ENCODE results near the gene FAM131B.

The FAM131B gene

GRCh38 chr7:143382126-143382790 lies 19.7 kb upstream of the FAM131B start:
- no peak for DNase-seq

- DNase-seq = no peak
Observed at GRCh38 chr7:143381427-143382125, 19.1 kb upstream of the FAM131B start.

GRCh38 chr7:143380646-143381426 lies 18.3 kb upstream of the FAM131B start, which contains the start of gene ZYX:
TSS of gene ZYX (plus strand) at chr7:143381345. CDS start at chr7:143381572, 227 bp downstream.
- peak; percentile 90 for DNase-seq

- peak; percentile 89 for DNase-seq
Observed at GRCh38 chr7:143380260-143380645, 17.7 kb upstream of the FAM131B start.

GRCh38 chr7:143379611-143380259 lies 17.2 kb upstream of the FAM131B start:
- no peak for DNase-seq

- no peak for DNase-seq
Observed at GRCh38 chr7:143376396-143376795, 13.9 kb upstream of the FAM131B start.

GRCh38 chr7:143375298-143376034 lies 13.0 kb upstream of the FAM131B start:
- DNase-seq = no peak

GRCh38 chr7:143374561-143374960 lies 12.0 kb upstream of the FAM131B start:
- no peak for DNase-seq

- DNase-seq = no peak
Observed at GRCh38 chr7:143373255-143373794, 10.8 kb upstream of the FAM131B start.

GRCh38 chr7:143372070-143372469 lies 9.6 kb upstream of the FAM131B start:
- peak; percentile 56 for DNase-seq

- no peak for DNase-seq
Observed at GRCh38 chr7:143369678-143370651, 7.5 kb upstream of the FAM131B start.

- no peak for DNase-seq
Observed at GRCh38 chr7:143368387-143368786, 5.9 kb upstream of the FAM131B start.

- no peak for DNase-seq
Observed at GRCh38 chr7:143367972-143368371, 5.5 kb upstream of the FAM131B start.

- no peak for DNase-seq
Observed at GRCh38 chr7:143363016-143363937, 764 bp upstream of the FAM131B start.

GRCh38 chr7:143361552-143362130 lies 872 bp downstream of the FAM131B start:
- no peak for DNase-seq

GRCh38 chr7:143360788-143361551 lies 1.5 kb downstream of the FAM131B start:
- DNase-seq = no peak

GRCh38 chr7:143359771-143360353 lies 2.7 kb downstream of the FAM131B start:
- no peak for DNase-seq

GRCh38 chr7:143358626-143359025 lies 3.9 kb downstream of the FAM131B start:
- DNase-seq = no peak

All from activated naive CD4-positive, alpha-beta T cell treated with Interleukin-2 at 50 U/mL for 16 hours (primary cell).